CD4-positive, alpha-beta T cell treated with Interleukin-15 for 1 hour (primary cell): ENCODE data around the gene ETV6.

ENCODE experiments used
- DNase-seq: peaks from one replicate; pipeline ENCODE4 v3.0.0-alpha.2; 2020

The ETV6 gene

GRCh38 chr12:11836282-11837151, 187.0 kb downstream of the ETV6 start:
- DNase-seq, result peak; percentile 83

GRCh38 chr12:11837216-11837934, 187.9 kb downstream of the ETV6 start:
- DNase-seq, result no peak

- no peak for DNase-seq
Observed at GRCh38 chr12:11838403-11838802, 188.9 kb downstream of the ETV6 start.

- peak; percentile 46 for DNase-seq
Observed at GRCh38 chr12:11839091-11839641, 189.7 kb downstream of the ETV6 start.

- DNase-seq, result no peak
Observed at GRCh38 chr12:11840366-11840765, 190.9 kb downstream of the ETV6 start.

- no peak for DNase-seq
Observed at GRCh38 chr12:11846488-11846887, 197.0 kb downstream of the ETV6 start.

- no peak for DNase-seq
Observed at GRCh38 chr12:11847539-11847938, 198.1 kb downstream of the ETV6 start.

GRCh38 chr12:11849757-11850504, 200.5 kb downstream of the ETV6 start:
- DNase-seq, result no peak

GRCh38 chr12:11853126-11853525, 203.7 kb downstream of the ETV6 start:
- no peak for DNase-seq

- DNase-seq, result no peak
Observed at GRCh38 chr12:11854011-11854499, 204.6 kb downstream of the ETV6 start.

- no peak for DNase-seq
Observed at GRCh38 chr12:11855983-11856374, 206.5 kb downstream of the ETV6 start.

- no peak for DNase-seq
Observed at GRCh38 chr12:11856971-11857370, 207.5 kb downstream of the ETV6 start.

- DNase-seq, result no peak
Observed at GRCh38 chr12:11859705-11860425, 210.4 kb downstream of the ETV6 start.

GRCh38 chr12:11861155-11861863, 211.8 kb downstream of the ETV6 start:
- no peak for DNase-seq

- no peak for DNase-seq
Observed at GRCh38 chr12:11861864-11862600, 212.6 kb downstream of the ETV6 start.

GRCh38 chr12:11862798-11863197, 213.3 kb downstream of the ETV6 start:
- no peak for DNase-seq

GRCh38 chr12:11863478-11863906, 214.0 kb downstream of the ETV6 start:
- DNase-seq, result no peak

GRCh38 chr12:11863988-11864387, 214.5 kb downstream of the ETV6 start:
- no peak for DNase-seq

- no peak for DNase-seq
Observed at GRCh38 chr12:11865824-11866223, 216.3 kb downstream of the ETV6 start.

GRCh38 chr12:11868027-11868426, 218.6 kb downstream of the ETV6 start:
- DNase-seq, result no peak

GRCh38 chr12:11869406-11869805, 219.9 kb downstream of the ETV6 start:
- no peak for DNase-seq
